GM12878 (cell line): ENCODE measurements around the gene EEF1B2. TPM values are rescaled to one million over a fixed set of nuclear protein-coding genes. Genes with fewer than 3 reads are reported as not detected.

Source experiments
- ATAC-seq: fragments of 200-7000 bp; cut with Tn5 transposase; 3 replicates; pipeline ENCODE4 v1.9.1; 2020; ENCODE audit warnings: mild to moderate bottlenecking, moderate library complexity
- BruUV-seq: library from RNA; stranded (reverse); fragments of 400-500 nt; replicated peaks from 2 replicates; lab custom pipeline; 2021; lab: Mats Ljungman, UMichigan
- CTCF ChIA-PET: fragments of 300-600 bp; sonication (Branson Sonifier 250); formaldehyde crosslinking; extraction: SDS; loops from one replicate; lab custom pipeline; 2021; ENCODE audit warnings: inconsistent platforms; lab: Yijun Ruan, JAX
- POLR2A ChIA-PET: fragments of 350-600 bp; formaldehyde crosslinking; extraction: SDS; loops from one replicate; lab custom pipeline; 2021; ENCODE audit warnings: inconsistent platforms; lab: Charles Lee
- RAD21 ChIA-PET: fragments of 300-600 bp; sonication (Branson Sonifier 250); formaldehyde crosslinking; loops from one replicate; lab custom pipeline; 2023; ENCODE audit warnings: antibody characterized with exemption; ENCODE audit not compliant: unreplicated experiment; lab: Charles Lee
- SMC1A ChIA-PET: fragments of 300-600 bp; sonication (Branson Sonifier 250); formaldehyde crosslinking; loops from one replicate; lab custom pipeline; 2023; ENCODE audit not compliant: unreplicated experiment, uncharacterized antibody; lab: Charles Lee
- DNase-seq: peaks from one replicate; pipeline ENCODE4 v3.0.0-alpha.2; 2011; ENCODE audit warnings: low read depth, low spot score
- FAIRE-seq: peaks from 3 replicates; lab custom pipeline; 2011; peaks lifted over from hg19 to GRCh38; lab: Jason Lieb, UNC
- H2AFZ ChIP-seq: 2 replicates; pipeline ENCODE4 v1.6.0; 2011; ENCODE audit warnings: low read depth, low read length, control low read depth; ENCODE audit not compliant: control insufficient read depth
- H3K27ac ChIP-seq: 2 replicates; pipeline ENCODE4 v1.5.1; 2011; ENCODE audit warnings: control low read depth; ENCODE audit not compliant: control insufficient read depth, insufficient read depth
- H3K27me3 ChIP-seq, 2 experiments: replicated peaks in 1 of 2; 2 replicates each; pipeline versions ENCODE4 v1.6.0 to v1.6.1; 2011; ENCODE audit warnings: low read length in 1 of 2; ENCODE audit not compliant: control insufficient read depth in 2 of 2, insufficient read depth in 2 of 2
- H3K36me3 ChIP-seq, 2 experiments: 2 replicates each; pipeline ENCODE4 v1.5.1; 2011; ENCODE audit warnings: low read length in 1 of 2; ENCODE audit not compliant: control insufficient read depth in 2 of 2, insufficient read depth in 2 of 2
- H3K4me1 ChIP-seq: 2 replicates; pipeline ENCODE4 v1.6.1; 2011; ENCODE audit warnings: mild to moderate bottlenecking, low read length, moderate library complexity, mixed read lengths; ENCODE audit not compliant: control insufficient read depth, insufficient read depth
- H3K4me2 ChIP-seq: 2 replicates; pipeline ENCODE4 v1.6.0; 2011; ENCODE audit warnings: control low read depth; ENCODE audit not compliant: control insufficient read depth, insufficient read depth
- H3K4me3 ChIP-seq: fragments of 200-600 bp; sonication (generic); 2 replicates; pipeline ENCODE4 v1.5.1; 2016
- H3K79me2 ChIP-seq: 2 replicates; pipeline ENCODE4 v1.6.0; 2011; ENCODE audit warnings: low read length; ENCODE audit not compliant: control insufficient read depth, insufficient read depth
- H3K9ac ChIP-seq: 2 replicates; pipeline ENCODE4 v1.8.0; 2011; ENCODE audit warnings: low read length, control low read depth, mixed read lengths; ENCODE audit not compliant: control insufficient read depth, insufficient read depth
- H3K9me3 ChIP-seq: replicated peaks from 3 replicates; pipeline ENCODE4 v1.5.1; 2011; ENCODE audit warnings: mild to moderate bottlenecking, low read length; ENCODE audit not compliant: control insufficient read depth, insufficient read depth
- H4K20me1 ChIP-seq: 2 replicates; pipeline ENCODE4 v1.6.0; 2011; ENCODE audit not compliant: control insufficient read depth, insufficient read depth
- ATF7 ChIP-seq: fragments of 450-650 bp; IDR thresholded peaks from 2 replicates; pipeline ENCODE4 v1.6.1; 2016; ENCODE audit warnings: low read depth, mild to moderate bottlenecking
- BACH1 ChIP-seq: fragments of 450-650 bp; IDR thresholded peaks from 2 replicates; pipeline ENCODE4 v1.6.1; 2017; ENCODE audit warnings: mild to moderate bottlenecking, borderline replicate concordance
- CHD4 ChIP-seq: fragments of 200-600 bp; sonication (generic); IDR thresholded peaks from 2 replicates; pipeline ENCODE4 v1.6.1; 2016; ENCODE audit warnings: mild to moderate bottlenecking
- CREB1 ChIP-seq: IDR thresholded peaks from 2 replicates; pipeline ENCODE4 v1.6.1; 2012; ENCODE audit warnings: low read depth, mild to moderate bottlenecking, inconsistent platforms
- CREM ChIP-seq: IDR thresholded peaks from 2 replicates; pipeline ENCODE4 v1.6.1; 2014; ENCODE audit warnings: antibody characterized with exemption, low read depth
- EED ChIP-seq: sonication (generic); IDR thresholded peaks from 2 replicates; pipeline ENCODE4 v1.6.1; 2016; ENCODE audit warnings: antibody characterized with exemption, low read depth
- FOS ChIP-seq: IDR thresholded peaks from 3 replicates; pipeline ENCODE4 v1.6.1; 2011; ENCODE audit warnings: borderline replicate concordance; ENCODE audit not compliant: insufficient read length; ENCODE audit errors: extremely low read depth
- HDGF ChIP-seq: fragments of 450-650 bp; IDR thresholded peaks from 2 replicates; pipeline ENCODE4 v1.6.1; 2016; ENCODE audit warnings: antibody characterized with exemption
- JUND ChIP-seq: IDR thresholded peaks from 2 replicates; pipeline ENCODE4 v1.6.1; 2012; ENCODE audit warnings: low read depth, mild to moderate bottlenecking, low read length, improper control_type of control experiment, moderate library complexity
- POLR2AphosphoS2 ChIP-seq: IDR thresholded peaks from 2 replicates; pipeline ENCODE4 v1.6.1; 2011; ENCODE audit warnings: low read depth, mild to moderate bottlenecking, low read length, improper control_type of control experiment, moderate library complexity
- RAD21 ChIP-seq: IDR thresholded peaks from 2 replicates; pipeline ENCODE4 v1.6.1; 2011; ENCODE audit warnings: mild to moderate bottlenecking, low read depth, low read length, moderate library complexity; ENCODE audit not compliant: insufficient read depth
- RAD51 ChIP-seq: fragments of 450-650 bp; IDR thresholded peaks from 2 replicates; pipeline ENCODE4 v1.6.1; 2016; ENCODE audit warnings: moderate library complexity, mild to moderate bottlenecking, inconsistent platforms
- RELB ChIP-seq: fragments of 450-650 bp; IDR thresholded peaks from 2 replicates; pipeline ENCODE4 v1.6.1; 2017; ENCODE audit warnings: low read depth, mild to moderate bottlenecking, moderate library complexity
- RUNX3 ChIP-seq: IDR thresholded peaks from 2 replicates; pipeline ENCODE4 v1.6.1; 2012; ENCODE audit warnings: low read length, inconsistent platforms
- SIN3A ChIP-seq: IDR thresholded peaks from 2 replicates; pipeline ENCODE4 v1.6.1; 2012; ENCODE audit warnings: low read depth, low read length, improper control_type of control experiment
- TARDBP ChIP-seq: IDR thresholded peaks from 2 replicates; pipeline ENCODE4 v1.6.1; 2016; ENCODE audit warnings: borderline replicate concordance
- TBL1XR1 ChIP-seq: IDR thresholded peaks from 2 replicates; pipeline ENCODE4 v1.6.1; 2012; ENCODE audit warnings: low read depth, low read length, improper control_type of control experiment
- TCF12 ChIP-seq: IDR thresholded peaks from 2 replicates; pipeline ENCODE4 v1.6.1; 2011; ENCODE audit warnings: low read depth, mild to moderate bottlenecking, low read length
- TCF3 ChIP-seq: IDR thresholded peaks from 2 replicates; pipeline ENCODE4 v1.6.1; 2012; ENCODE audit warnings: low read depth, mild to moderate bottlenecking, low read length, borderline replicate concordance; ENCODE audit not compliant: insufficient read depth
- ZNF622 ChIP-seq: fragments of 450-650 bp; IDR thresholded peaks from 2 replicates; pipeline ENCODE4 v1.6.1; 2017; ENCODE audit warnings: mild to moderate bottlenecking, inconsistent platforms
- WGBS: methylation state at CpG from one replicate; pipeline ENCODE4 v1.1.6; 2016; ENCODE audit warnings: low lambda C conversion rate; ENCODE audit not compliant: insufficient replicate concordance, insufficient coverage; ENCODE audit errors: missing lambda C conversion rate; 5-methylcytosine and 5-hydroxymethylcytosine counted together
- in situ Hi-C: fragments of 300-500 bp; cut with MboI; formaldehyde crosslinking; loops from 9 replicates; pipeline ENCODE4 v1.14.3; 2018; ENCODE audit warnings: mixed read lengths
- intact Hi-C: fragments of 100-400 bp; cut with micrococcal nuclease; formaldehyde crosslinking; loops from one replicate; pipeline ENCODE4 v1.14.2; 2022; ENCODE audit not compliant: unreplicated experiment
- polyA plus RNA-seq, 11 experiments: library from polyadenylated mRNA; depleted of rRNA in 4 of 11; unstranded in 6 of 11; stranded (reverse) in 5 of 11; fragments of >200 nt; fragmentation: Nextera tagmentation in 4 of 11; fragmentation: Illumina TruSeq in 1 of 11; extraction: Ambion mirVana in 4 of 11; extraction: Trizol in 1 of 11; gene quantifications; 1 replicate in 1 of 11; 2 replicates in 10 of 11; pipeline versions ENCODE4 v1.2.1 to v1.2.3, GENCODE V29; 2011 to 2016; ENCODE audit warnings: inconsistent platforms in 2 of 11, missing spikeins in 2 of 11, low read depth in 1 of 11
- total RNA-seq, 4 experiments: library from RNA; depleted of rRNA in 3 of 4; stranded (reverse); fragments of >200 nt in 3 of 4; fragmentation: Illumina TruSeq in 1 of 4; extraction: Trizol in 1 of 4; gene quantifications; 2 replicates each; pipeline versions ENCODE4 v1.2.1 to v1.2.3, GENCODE V29; 2013 to 2021

EEF1B2 gene
- total and polyA plus RNA-seq, 10 of the 15 experiments (the other 5 are each of a cell fraction or from before 2014, with no cell fraction given) = 719 to 2,110 (median 1,232) TPM

- Histone ChIP-seq H3K4me1 (no peaks in the 10 kb centered on the region), H3K27ac (no peak overlapping the region), H3K9me3 (no peaks in the 10 kb centered on the region), H3K27me3 (peaks cover 0 to 2% of the 10 kb centered on the region in 2 experiments; a peak in 1 of 4 replicates), H3K79me2 (no peaks in the 10 kb centered on the region), H3K36me3 (no peaks in the 10 kb centered on the region), H3K4me2 (no peak overlapping the region), H3K4me3 (no peak overlapping the region), H3K9ac (no peak overlapping the region), H4K20me1 (no peaks in the 10 kb centered on the region), H2AFZ (no peak overlapping the region)
- FAIRE-seq = no peak
- no peak for ATAC-seq
- TF ChIP-seq ATF7 (no peak), RUNX3 (no peak), TBL1XR1 (no peak)
- intact Hi-C loops (no loop called here), in situ Hi-C loops (no loop called here)
- no TSS peak for BruUV-seq
- RAD21 ChIA-PET = no interaction called here
- POLR2A ChIA-PET = no interaction called here
- DNase-seq = no peak
- 46% methylated on average over 3 of the region's 3 CpGs for WGBS
- SMC1A ChIA-PET = interaction anchor here (0.6 kb wide), 1 partner anchor 1588 kb away, joined by 3 read pairs; no protein-coding TSS in a partner anchor
- CTCF ChIA-PET = interaction anchor here (1.0 kb wide), 1 partner anchor 8 kb away, joined by 5 read pairs; no protein-coding TSS in a partner anchor
Observed at GRCh38 chr2:206189691-206190090, 30.0 kb downstream of the EEF1B2 start.

GRCh38 chr2:206190111-206190510 is 30.4 kb downstream of the EEF1B2 start:
- Histone ChIP-seq H3K4me2 (no peak overlapping the region), H2AFZ (no peak overlapping the region), H3K9ac (no peak overlapping the region), H3K27me3 (peaks cover 0 to 2% of the 10 kb centered on the region in 2 experiments; a peak in 1 of 4 replicates), H3K79me2 (no peaks in the 10 kb centered on the region), H3K4me1 (no peaks in the 10 kb centered on the region), H3K36me3 (no peaks in the 10 kb centered on the region), H3K9me3 (no peaks in the 10 kb centered on the region), H3K27ac (no peak overlapping the region), H4K20me1 (no peaks in the 10 kb centered on the region), H3K4me3 (no peak overlapping the region)
- intact Hi-C loops = no loop called here
- ChIA-PET SMC1A (interaction anchor here (0.6 kb wide), 1 partner anchor 1587 kb away, joined by 3 read pairs; no protein-coding TSS in a partner anchor), RAD21 (no interaction called here), CTCF (interaction anchor here (1.0 kb wide), 1 partner anchor 8 kb away, joined by 5 read pairs; no protein-coding TSS in a partner anchor), POLR2A (no interaction called here)
- no peak for ATAC-seq
- no peak for FAIRE-seq
- in situ Hi-C loops = no loop called here
- 0% methylated on average over 2 of the region's 2 CpGs for WGBS
- DNase-seq = no peak
- TF ChIP-seq EED (no peak), CHD4 (no peak), RELB (no peak), TCF3 (no peak), CREM (no peak), SIN3A (no peak), JUND (no peak), RAD21 (no peak), FOS (no peak), ZNF622 (no peak), BACH1 (no peak), HDGF (no peak), TARDBP (no peak), POLR2AphosphoS2 (no peak), TCF12 (no peak), RAD51 (no peak), CREB1 (no peak)
- BruUV-seq = no TSS peak
